Uterus (tissue), 4 donors: ENCODE data around the gene ARHGAP18. TPM values are rescaled to one million over a fixed set of nuclear protein-coding genes. Genes with fewer than 3 reads are reported as not detected.

Experiments
- DNase-seq, 2 donors: peaks; one replicate each; pipeline ENCODE4 v3.0.0-alpha.2; 2019 to 2020
- H3K27ac ChIP-seq, 2 donors: fragments of 200-600 bp; sonication (generic); 1 replicate in 1 of 2; 2 replicates in 1 of 2; pipeline ENCODE4 v1.5.1; 2016 to 2018
- H3K27me3 ChIP-seq, 2 donors: fragments of 200-600 bp; sonication (generic); one replicate each; pipeline ENCODE4 v1.5.1; 2018 to 2019; ENCODE audit warnings: control low read depth in 1 of 2
- H3K36me3 ChIP-seq, 2 donors: fragments of 200-600 bp; sonication (generic); one replicate each; pipeline ENCODE4 v1.5.1; 2019; ENCODE audit warnings: control low read depth in 1 of 2
- H3K4me1 ChIP-seq, 2 donors: fragments of 200-600 bp; sonication (generic); one replicate each; pipeline ENCODE4 v1.5.1; 2018 to 2019; ENCODE audit warnings: control low read depth in 1 of 2
- H3K4me3 ChIP-seq, 2 donors: fragments of 200-600 bp; sonication (generic); 1 replicate in 1 of 2; 2 replicates in 1 of 2; pipeline ENCODE4 v1.5.1; 2018 to 2019; ENCODE audit warnings: mild to moderate bottlenecking in 1 of 2
- H3K9me3 ChIP-seq, 2 donors: fragments of 200-600 bp; sonication (generic); one replicate each; pipeline ENCODE4 v1.5.1; 2019; ENCODE audit warnings: control low read depth in 1 of 2
- POLR2A ChIP-seq, 2 donors: fragments of 450-650 bp; IDR thresholded peaks; one replicate each; pipeline ENCODE4 v1.6.1; 2016; ENCODE audit warnings: antibody characterized with exemption in 2 of 2, mild to moderate bottlenecking in 1 of 2, moderate library complexity in 1 of 2
- intact Hi-C: fragments of 100-400 bp; cut with DNase I; formaldehyde crosslinking; loops from one replicate; pipeline ENCODE4 v1.15.1; 2023; ENCODE audit warnings: low total_unique reads
- total RNA-seq, 4 donors: library from RNA; depleted of rRNA in 3 of 4; stranded (reverse); fragments of >200 nt in 3 of 4; gene quantifications; one replicate each; pipeline versions ENCODE4 v1.1.0 to v1.2.4, GENCODE V29; 2014 to 2023
- TF ChIP-seq, protein P1 (sequence below), 4 experiments: fragments of 200-600 bp in 2 of 4; fragments of 450-650 bp in 2 of 4; sonication (generic) in 2 of 4; IDR thresholded peaks; one replicate each; pipeline ENCODE4 v1.5.1; 2016 to 2019; ENCODE audit warnings: antibody characterized with exemption in 4 of 4, mild to moderate bottlenecking in 2 of 4, moderate library complexity in 1 of 4
- donor health status: DM: yes; HTN: yes; CAD: no.

ARHGAP18 gene
- total RNA-seq, 4 donors from 2014 or later = 6.3 to 36.7 (median 15.4) TPM

DNA sequence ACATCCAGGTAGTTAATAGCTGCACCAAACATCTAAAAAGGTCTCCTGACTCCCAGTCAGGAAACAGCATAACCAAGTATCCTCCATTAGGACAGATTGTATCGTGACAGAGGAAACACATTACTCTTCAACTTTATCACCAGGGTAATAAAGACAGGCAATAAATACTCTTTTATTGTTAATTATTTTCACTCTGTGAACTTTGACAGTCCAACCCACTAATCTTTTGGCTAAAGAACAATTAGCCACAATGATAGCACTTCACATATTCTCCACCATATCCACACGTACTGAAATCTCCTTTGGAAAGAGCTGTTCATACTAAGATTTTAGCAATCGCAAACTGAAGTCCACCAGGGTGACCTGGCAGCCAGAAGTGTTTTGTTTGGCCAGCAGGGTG, 46.4 kb downstream of the ARHGAP18 start:
- Histone ChIP-seq H3K27me3 (no peaks in the 10 kb centered on the region), H3K9me3 (no peaks in the 10 kb centered on the region), H3K27ac (no peak overlapping the region), H3K4me3 (no peak overlapping the region), H3K4me1 (no peaks in the 10 kb centered on the region), H3K36me3 (no peaks in the 10 kb centered on the region)
- no peak for DNase-seq
- intact Hi-C loops = no loop called here
- TF ChIP-seq POLR2A (IDR thresholded peaks at IDR 0.05) = no peak
- TF ChIP-seq, protein P1, sequence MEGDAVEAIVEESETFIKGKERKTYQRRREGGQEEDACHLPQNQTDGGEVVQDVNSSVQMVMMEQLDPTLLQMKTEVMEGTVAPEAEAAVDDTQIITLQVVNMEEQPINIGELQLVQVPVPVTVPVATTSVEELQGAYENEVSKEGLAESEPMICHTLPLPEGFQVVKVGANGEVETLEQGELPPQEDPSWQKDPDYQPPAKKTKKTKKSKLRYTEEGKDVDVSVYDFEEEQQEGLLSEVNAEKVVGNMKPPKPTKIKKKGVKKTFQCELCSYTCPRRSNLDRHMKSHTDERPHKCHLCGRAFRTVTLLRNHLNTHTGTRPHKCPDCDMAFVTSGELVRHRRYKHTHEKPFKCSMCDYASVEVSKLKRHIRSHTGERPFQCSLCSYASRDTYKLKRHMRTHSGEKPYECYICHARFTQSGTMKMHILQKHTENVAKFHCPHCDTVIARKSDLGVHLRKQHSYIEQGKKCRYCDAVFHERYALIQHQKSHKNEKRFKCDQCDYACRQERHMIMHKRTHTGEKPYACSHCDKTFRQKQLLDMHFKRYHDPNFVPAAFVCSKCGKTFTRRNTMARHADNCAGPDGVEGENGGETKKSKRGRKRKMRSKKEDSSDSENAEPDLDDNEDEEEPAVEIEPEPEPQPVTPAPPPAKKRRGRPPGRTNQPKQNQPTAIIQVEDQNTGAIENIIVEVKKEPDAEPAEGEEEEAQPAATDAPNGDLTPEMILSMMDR (IDR thresholded peaks at IDR 0.05) = no peak

DNA sequence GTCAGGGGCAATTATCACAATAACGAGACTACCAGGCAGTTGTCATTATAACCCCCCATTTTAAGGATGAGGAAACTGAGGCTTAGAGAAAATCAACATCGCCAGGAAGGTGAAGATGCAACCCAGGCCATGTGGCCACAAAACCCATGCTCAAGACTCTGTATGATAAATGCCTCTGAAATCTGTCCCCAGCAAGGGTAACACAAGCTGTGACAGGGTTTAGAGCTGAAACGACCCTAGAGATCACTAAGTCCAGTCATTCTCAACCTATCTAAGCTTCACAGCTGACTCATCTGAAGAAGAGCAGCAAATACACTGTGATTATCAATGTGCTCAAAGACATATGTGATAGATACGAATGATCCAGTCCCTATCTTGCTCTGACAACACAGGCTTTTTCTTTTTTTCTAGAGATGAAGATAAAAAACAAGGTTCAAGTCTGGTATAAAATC, 47.0 kb downstream of the ARHGAP18 start:
- Histone ChIP-seq H3K4me3 (no peak overlapping the region), H3K4me1 (no peaks in the 10 kb centered on the region), H3K27ac (no peak overlapping the region), H3K9me3 (no peaks in the 10 kb centered on the region), H3K27me3 (no peaks in the 10 kb centered on the region), H3K36me3 (no peaks in the 10 kb centered on the region)
- intact Hi-C loops = no loop called here
- TF ChIP-seq, protein P1 (IDR thresholded peaks at IDR 0.05) = no peak
- TF ChIP-seq POLR2A (IDR thresholded peaks at IDR 0.05) = no peak
- DNase-seq = no peak

DNA sequence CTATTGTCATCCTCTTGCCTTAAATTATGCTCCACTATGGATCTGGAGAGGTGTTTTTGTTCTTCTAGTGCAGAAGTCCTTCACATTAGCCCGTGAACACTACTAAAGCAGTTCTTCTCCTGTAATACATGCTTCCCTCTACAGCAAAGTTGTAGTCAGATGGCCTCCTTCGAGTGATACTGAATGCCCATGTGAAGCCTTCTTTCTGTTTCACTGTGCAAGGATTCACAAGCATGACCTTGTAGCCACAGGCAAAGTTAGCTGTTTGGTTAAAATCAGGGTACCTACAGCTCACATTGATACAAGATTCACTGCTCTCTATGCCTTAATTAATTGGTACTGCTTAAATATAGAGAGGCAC, 47.6 kb downstream of the ARHGAP18 start:
- intact Hi-C loops = no loop called here
- H3K27ac ChIP-seq = no peak overlapping the region
- no peaks in the 10 kb centered on the region for H3K4me1 ChIP-seq
- no peak overlapping the region for H3K4me3 ChIP-seq
- no peaks in the 10 kb centered on the region for H3K36me3 ChIP-seq
- no peaks in the 10 kb centered on the region for H3K9me3 ChIP-seq
- H3K27me3 ChIP-seq = no peaks in the 10 kb centered on the region
- TF ChIP-seq, protein P1 (IDR thresholded peaks at IDR 0.05) = no peak
- DNase-seq = no peak

DNA sequence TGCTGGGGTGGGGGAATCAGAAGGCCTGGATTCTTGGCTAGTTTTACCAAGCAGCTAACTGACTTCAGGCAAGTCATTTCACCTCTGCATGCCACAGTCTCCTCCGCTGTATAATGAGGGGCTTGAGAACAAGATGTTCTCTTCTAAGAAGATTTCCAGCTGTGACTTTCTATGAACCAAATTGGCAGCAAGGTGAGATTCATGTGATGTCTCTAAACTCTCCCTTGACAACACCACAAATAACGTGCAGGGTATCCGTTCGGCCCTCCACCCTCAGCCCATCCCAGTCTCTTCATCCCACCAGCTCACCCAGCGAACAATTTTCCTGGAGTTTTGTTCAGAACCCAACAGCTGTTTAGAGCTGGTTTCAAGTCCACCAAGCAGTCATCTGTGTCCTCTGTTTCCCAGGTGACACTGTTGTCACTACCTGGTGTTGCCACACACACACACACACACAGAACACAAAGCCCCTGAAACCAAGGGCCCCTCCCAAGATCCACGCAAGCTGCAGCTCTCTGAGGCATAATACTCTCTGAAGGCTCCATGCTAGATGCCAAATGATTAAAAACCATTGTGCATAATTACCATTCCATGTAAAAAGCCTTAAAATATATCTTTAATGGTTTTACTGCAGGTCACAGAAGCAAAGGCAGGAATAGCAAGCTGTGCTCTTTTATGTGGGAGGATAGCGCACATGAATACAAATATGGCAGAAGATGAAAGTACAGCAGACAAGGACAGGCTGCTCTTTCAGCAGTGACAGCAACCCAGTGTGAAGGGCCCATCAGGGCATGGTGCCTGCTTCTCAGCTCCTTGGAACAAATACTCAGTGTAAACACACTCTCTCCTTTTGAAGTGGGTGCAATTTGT, 48.2 kb downstream of the ARHGAP18 start:
- TF ChIP-seq POLR2A (IDR thresholded peaks at IDR 0.05) = no peak
- TF ChIP-seq, protein P1 (IDR thresholded peaks at IDR 0.05) = no peak
- Histone ChIP-seq H3K27me3 (no peaks in the 10 kb centered on the region), H3K27ac (peak overlapping the region in 1 of 2 donors; percentile 11), H3K9me3 (no peaks in the 10 kb centered on the region), H3K4me1 (no peaks in the 10 kb centered on the region), H3K36me3 (no peaks in the 10 kb centered on the region), H3K4me3 (no peak overlapping the region)
- DNase-seq = no peak
- intact Hi-C loops = no loop called here

DNA sequence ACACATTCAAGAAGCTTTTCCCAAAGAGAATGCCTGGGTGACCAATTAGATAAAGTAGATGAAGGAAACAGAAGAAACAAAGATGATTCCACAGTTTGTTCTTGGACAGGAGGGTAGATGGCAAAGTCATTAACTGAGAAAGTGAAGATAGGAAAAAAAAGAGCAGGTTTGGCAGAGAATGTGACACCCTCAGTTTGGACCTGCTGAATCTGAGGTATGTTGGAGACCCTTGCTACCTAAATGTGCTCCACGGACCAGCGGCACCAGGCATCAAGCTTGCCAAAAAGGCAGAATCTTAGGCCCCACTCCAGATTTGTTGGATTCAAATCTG, 49.7 kb downstream of the ARHGAP18 start:
- Histone ChIP-seq H3K4me1 (no peaks in the 10 kb centered on the region), H3K27ac (peak overlapping the region in 1 of 2 donors; percentile 72), H3K36me3 (no peaks in the 10 kb centered on the region), H3K27me3 (no peaks in the 10 kb centered on the region), H3K9me3 (no peaks in the 10 kb centered on the region), H3K4me3 (no peak overlapping the region)
- DNase-seq = no peak
- TF ChIP-seq, protein P1 (IDR thresholded peaks at IDR 0.05) = no peak
- TF ChIP-seq POLR2A (IDR thresholded peaks at IDR 0.05) = no peak
- intact Hi-C loops = no loop called here
